OCI-LY7 (cell line): Measurements from ENCODE around the gene CASP2. TPM values are rescaled to one million over a fixed set of nuclear protein-coding genes. Genes with fewer than 3 reads are reported as not detected.

Experiments used
- BruUV-seq: library from RNA; stranded (reverse); fragments of 400-500 nt; replicated peaks from 2 replicates; lab custom pipeline; 2021; lab: Mats Ljungman, UMichigan
- CTCF ChIA-PET: fragments of 300-600 bp; sonication (Branson Sonifier 250); formaldehyde crosslinking; loops from one replicate; lab custom pipeline; 2022; ENCODE audit warnings: antibody characterized with exemption; ENCODE audit not compliant: unreplicated experiment; lab: Charles Lee
- POLR2A ChIA-PET: fragments of 300-600 bp; sonication (Branson Sonifier 250); formaldehyde crosslinking; loops from one replicate; lab custom pipeline; 2022; ENCODE audit warnings: antibody characterized with exemption; lab: Charles Lee
- DNase-seq: peaks from one replicate; pipeline ENCODE4 v3.0.0-alpha.2; 2015; ENCODE audit warnings: low spot score
- H2AFZ ChIP-seq: fragments of 200-600 bp; sonication (generic), shearing (Covaris generic); 2 replicates; pipeline ENCODE4 v1.6.1; 2014; ENCODE audit warnings: mild to moderate bottlenecking, antibody characterized with exemption, low read length, moderate library complexity
- H3K27ac ChIP-seq: fragments of 200-600 bp; sonication (generic); 2 replicates; pipeline ENCODE4 v1.5.1; 2014; ENCODE audit warnings: mixed run types, low read depth, mild to moderate bottlenecking, moderate library complexity, low read length, inconsistent platforms; ENCODE audit not compliant: poor library complexity, severe bottlenecking
- H3K36me3 ChIP-seq: fragments of 200-600 bp; sonication (generic); 2 replicates; pipeline ENCODE4 v1.6.1; 2014; ENCODE audit warnings: mild to moderate bottlenecking, antibody characterized with exemption, low read length, moderate library complexity, mixed read lengths; ENCODE audit not compliant: insufficient read depth
- H3K4me1 ChIP-seq: fragments of 200-600 bp; sonication (generic); 2 replicates; pipeline ENCODE4 v1.5.1; 2014; ENCODE audit warnings: mild to moderate bottlenecking, low read length; ENCODE audit not compliant: insufficient read depth, poor library complexity, severe bottlenecking
- H3K4me2 ChIP-seq: fragments of 200-600 bp; sonication (generic); 2 replicates; pipeline ENCODE4 v1.6.1; 2014; ENCODE audit warnings: mild to moderate bottlenecking, low read length
- H3K4me3 ChIP-seq: fragments of 200-600 bp; sonication (generic); 2 replicates; pipeline ENCODE4 v1.5.1; 2014; ENCODE audit warnings: mild to moderate bottlenecking, low read depth, low read length; ENCODE audit not compliant: poor library complexity, severe bottlenecking
- H3K79me2 ChIP-seq: fragments of 200-600 bp; sonication (generic); 2 replicates; pipeline ENCODE4 v1.6.1; 2016; ENCODE audit warnings: low read depth, mild to moderate bottlenecking, low read length, moderate library complexity, mixed read lengths; ENCODE audit not compliant: insufficient read depth
- H3K9me2 ChIP-seq: fragments of 200-600 bp; sonication (generic); 2 replicates; pipeline ENCODE4 v1.6.1; 2016; ENCODE audit warnings: mild to moderate bottlenecking, low read length, mixed read lengths; ENCODE audit not compliant: insufficient read depth
- H3K9me3 ChIP-seq: fragments of 200-600 bp; sonication (generic); 2 replicates; pipeline ENCODE4 v1.6.1; 2014; ENCODE audit warnings: mild to moderate bottlenecking, mixed run types, low read length, mixed read lengths
- H4K20me1 ChIP-seq: fragments of 200-600 bp; sonication (generic); 2 replicates; pipeline ENCODE4 v1.6.1; 2014; ENCODE audit warnings: mild to moderate bottlenecking, antibody characterized with exemption, low read length, moderate library complexity, mixed read lengths; ENCODE audit not compliant: insufficient read depth
- CTCF ChIP-seq: fragments of 200-600 bp; sonication (generic); conservative IDR thresholded peaks from 2 replicates; pipeline ENCODE4 v1.5.1; 2014; ENCODE audit warnings: mild to moderate bottlenecking, antibody characterized with exemption, low read length, moderate library complexity, mixed read lengths
- EZH2phosphoT487 ChIP-seq: fragments of 200-600 bp; sonication (generic); IDR thresholded peaks from 2 replicates; pipeline ENCODE4 v1.6.1; 2018; ENCODE audit warnings: low read depth, borderline replicate concordance, mild to moderate bottlenecking, mixed run types, antibody characterized with exemption, low read length, moderate library complexity, mixed read lengths
- intact Hi-C: fragments of 100-400 bp; cut with micrococcal nuclease; formaldehyde crosslinking; loops from one replicate; pipeline ENCODE4 v1.10.0; 2022; ENCODE audit not compliant: unreplicated experiment
- total RNA-seq, 2 experiments: library from RNA; depleted of rRNA in 1 of 2; stranded (reverse); fragments of >200 nt in 1 of 2; shearing (Covaris generic) in 1 of 2; gene quantifications; 2 replicates each; pipeline ENCODE4 v1.2.3, GENCODE V29; 2014 to 2022

CASP2 gene
- total RNA-seq, 2 experiments from 2014 or later, result 27.2 to 61.6 TPM

- no peaks in the 10 kb centered on the region for H3K36me3 ChIP-seq
- H3K9me2 ChIP-seq, result no peaks in the 10 kb centered on the region
- H3K4me3 ChIP-seq, result no peak overlapping the region
- peaks cover 3% of the 10 kb centered on the region for H3K4me1 ChIP-seq
- intact Hi-C loops, result no loop called here
- no peak overlapping the region for H2AFZ ChIP-seq
- H3K9me3 ChIP-seq, result peaks cover 5% of the 10 kb centered on the region; the same call in 1 of the 2 replicates
- ChIA-PET CTCF (no interaction called here), POLR2A (no interaction called here)
- no TSS peak for BruUV-seq
- H3K27ac ChIP-seq, result no peak overlapping the region
- TF ChIP-seq EZH2phosphoT487, result no peak
- no peak for TF ChIP-seq CTCF
- no peak overlapping the region for H3K4me2 ChIP-seq
- H4K20me1 ChIP-seq, result no peaks in the 10 kb centered on the region
- DNase-seq, result no peak
- no peaks in the 10 kb centered on the region for H3K79me2 ChIP-seq
Measured at GRCh38 chr7:143256325-143256724, 31.8 kb upstream of the CASP2 start.

- Histone ChIP-seq H3K9me2 (no peaks in the 10 kb centered on the region), H2AFZ (no peak overlapping the region), H4K20me1 (no peaks in the 10 kb centered on the region), H3K4me1 (peaks cover 3% of the 10 kb centered on the region), H3K27ac (no peak overlapping the region), H3K79me2 (no peaks in the 10 kb centered on the region), H3K4me2 (no peak overlapping the region), H3K4me3 (no peak overlapping the region), H3K9me3 (peaks cover 5% of the 10 kb centered on the region; the same call in 1 of the 2 replicates), H3K36me3 (no peaks in the 10 kb centered on the region)
- no peak for DNase-seq
- no TSS peak for BruUV-seq
- CTCF ChIA-PET, result no interaction called here
- no peak for TF ChIP-seq EZH2phosphoT487
- TF ChIP-seq CTCF, result no peak
- POLR2A ChIA-PET, result interaction anchor here (0.6 to 1.0 kb wide), 2 partner anchors 10 to 472 kb away, joined by 3 to 5 read pairs; no protein-coding TSS in a partner anchor
- intact Hi-C loops, result no loop called here
Measured at GRCh38 chr7:143256932-143257331, 31.2 kb upstream of the CASP2 start.

- POLR2A ChIA-PET, result interaction anchor here (1.0 to 1.8 kb wide), 2 partner anchors 9 to 33 kb away, joined by 3 to 5 read pairs; no protein-coding TSS in a partner anchor
- CTCF ChIA-PET, result interaction anchor here (1.1 kb wide), 1 partner anchor 42 kb away, joined by 3 read pairs; no protein-coding TSS in a partner anchor
- Histone ChIP-seq H2AFZ (no peak overlapping the region), H3K36me3 (no peaks in the 10 kb centered on the region), H3K27ac (no peak overlapping the region), H4K20me1 (no peaks in the 10 kb centered on the region), H3K79me2 (no peaks in the 10 kb centered on the region), H3K4me3 (no peak overlapping the region), H3K9me3 (peaks cover 5% of the 10 kb centered on the region; the same call in 1 of the 2 replicates), H3K9me2 (no peaks in the 10 kb centered on the region), H3K4me2 (no peak overlapping the region), H3K4me1 (peaks cover 3% of the 10 kb centered on the region)
- no peak for DNase-seq
- intact Hi-C loops, result no loop called here
- BruUV-seq, result no TSS peak
- TF ChIP-seq EZH2phosphoT487 (no peak), CTCF (no peak)
Measured at GRCh38 chr7:143257501-143257900, 30.6 kb upstream of the CASP2 start.
